H4 (cell line): ENCODE results near the gene MACF1. TPM values are rescaled to one million over a fixed set of nuclear protein-coding genes. Genes with fewer than 3 reads are reported as not detected.

ENCODE experiments used
- DNase-seq: peaks from one replicate; pipeline ENCODE4 v3.0.0-alpha.2; 2015; ENCODE audit warnings: low spot score
- total RNA-seq: library from RNA; depleted of rRNA; stranded (reverse); fragments of >200 nt; shearing (Covaris generic); gene quantifications from 2 replicates; pipeline ENCODE4 v1.2.3, GENCODE V29; 2014

The MACF1 gene
- total RNA-seq, 1 experiment from 2014 or later = 38.6 TPM

DNA sequence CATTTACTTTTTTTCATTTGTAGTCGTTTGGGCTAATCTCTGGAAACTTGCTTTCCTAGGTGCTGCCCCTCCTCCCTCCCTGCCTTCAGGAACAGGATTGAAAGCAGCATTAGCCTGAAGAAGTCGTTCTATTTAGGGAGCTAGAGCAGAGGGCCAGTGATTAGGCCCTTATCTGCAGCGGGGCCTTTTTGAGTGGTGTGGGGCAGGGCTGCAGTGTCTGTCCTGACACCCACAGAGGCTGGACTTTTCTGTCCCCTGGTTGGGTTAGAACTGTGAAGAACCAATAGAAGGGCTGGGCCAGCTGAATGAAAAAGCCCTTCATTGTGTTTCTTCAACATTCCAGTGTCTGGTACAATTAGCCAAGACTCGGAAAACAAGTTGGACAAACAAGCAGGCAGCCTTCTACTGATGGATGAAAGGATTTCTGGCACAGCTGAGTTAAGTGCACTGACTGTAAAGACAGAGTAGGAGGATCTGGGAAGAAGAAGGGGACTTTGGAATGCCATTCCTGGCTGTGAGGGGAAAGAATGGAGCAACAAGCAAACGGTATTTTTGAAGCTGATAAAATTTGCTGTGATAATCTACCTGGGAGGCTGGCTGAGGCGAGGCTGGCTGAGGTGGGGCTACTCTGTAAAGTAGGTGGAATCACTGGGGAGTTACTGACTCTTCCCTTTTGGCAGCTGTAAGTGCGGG, 9.7 kb downstream of the MACF1 start:
- no peak for DNase-seq

DNA sequence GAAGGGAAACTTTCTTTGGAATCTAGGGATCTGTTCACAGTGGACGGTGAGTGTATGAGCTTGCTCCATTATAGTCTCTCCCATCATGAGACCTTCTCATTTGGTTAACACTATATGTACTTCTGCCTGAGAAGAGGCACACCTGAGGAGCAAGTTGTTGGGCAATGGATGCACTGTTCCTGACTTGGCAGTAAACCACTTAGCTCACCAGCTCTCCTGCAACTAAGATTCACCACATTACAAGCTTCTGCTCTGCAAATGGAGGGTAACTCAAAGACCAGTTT, 10.2 kb downstream of the MACF1 start:
- DNase-seq = no peak

DNA sequence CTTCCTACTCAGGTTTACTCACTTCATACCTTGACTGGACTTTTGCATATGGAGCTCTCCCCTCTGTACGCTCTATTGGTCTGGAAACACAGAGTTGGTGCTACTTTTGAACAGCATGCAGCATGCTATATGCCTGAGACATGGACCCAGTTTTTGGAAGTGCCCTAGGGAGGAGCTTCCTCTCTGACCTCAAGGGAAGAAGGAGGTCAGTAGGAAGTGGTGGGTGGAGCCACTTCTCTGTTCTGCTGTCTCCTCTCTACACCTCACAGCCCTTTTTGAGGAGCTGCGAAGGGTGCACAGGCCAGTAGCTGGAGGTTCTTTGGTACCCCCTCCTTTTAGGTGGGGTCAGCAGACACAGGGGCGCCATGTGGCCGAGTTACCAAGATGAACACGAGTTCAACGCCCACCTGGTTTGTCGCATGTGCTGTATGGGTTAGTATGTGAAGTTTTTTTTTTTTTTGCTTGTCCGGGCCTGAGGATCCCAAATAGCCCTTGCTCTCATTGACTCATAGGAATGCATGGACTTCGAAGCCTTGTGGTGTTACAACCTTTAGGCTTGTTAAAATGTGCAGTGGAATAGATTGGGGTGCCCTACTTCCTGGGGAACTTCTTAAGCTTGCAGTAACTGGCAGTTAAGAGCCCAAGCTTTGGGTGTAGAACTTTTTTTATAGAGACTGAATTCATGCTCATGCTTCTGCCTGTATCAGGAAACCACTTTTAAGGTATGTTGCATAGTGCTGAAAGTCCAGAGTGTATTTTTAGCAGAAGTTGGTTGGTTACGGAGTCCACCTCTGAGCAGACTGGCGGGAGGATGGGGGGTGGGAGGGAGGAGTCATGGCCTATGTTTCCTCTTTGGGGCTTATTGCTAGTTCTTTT, 10.7 kb downstream of the MACF1 start:
- DNase-seq = no peak

DNA sequence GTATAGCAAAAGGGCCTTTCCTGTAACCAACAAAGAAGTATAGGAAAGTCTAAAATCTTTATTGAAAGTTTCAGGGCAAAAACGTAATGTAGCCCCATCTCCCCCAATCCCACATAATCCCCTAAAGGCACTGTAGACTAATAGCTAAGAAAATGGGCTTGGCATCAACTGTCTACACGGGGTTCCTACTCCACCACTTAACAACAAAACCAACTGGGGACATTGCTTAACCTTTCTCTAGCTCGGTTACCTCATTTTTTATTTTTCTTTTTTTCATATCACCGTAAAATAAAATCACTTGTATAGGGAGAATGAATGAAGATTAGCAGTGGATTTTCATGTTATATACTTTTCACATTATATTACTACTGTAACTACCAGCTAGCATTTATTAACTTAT, 12.3 kb downstream of the MACF1 start:
- DNase-seq = no peak

DNA sequence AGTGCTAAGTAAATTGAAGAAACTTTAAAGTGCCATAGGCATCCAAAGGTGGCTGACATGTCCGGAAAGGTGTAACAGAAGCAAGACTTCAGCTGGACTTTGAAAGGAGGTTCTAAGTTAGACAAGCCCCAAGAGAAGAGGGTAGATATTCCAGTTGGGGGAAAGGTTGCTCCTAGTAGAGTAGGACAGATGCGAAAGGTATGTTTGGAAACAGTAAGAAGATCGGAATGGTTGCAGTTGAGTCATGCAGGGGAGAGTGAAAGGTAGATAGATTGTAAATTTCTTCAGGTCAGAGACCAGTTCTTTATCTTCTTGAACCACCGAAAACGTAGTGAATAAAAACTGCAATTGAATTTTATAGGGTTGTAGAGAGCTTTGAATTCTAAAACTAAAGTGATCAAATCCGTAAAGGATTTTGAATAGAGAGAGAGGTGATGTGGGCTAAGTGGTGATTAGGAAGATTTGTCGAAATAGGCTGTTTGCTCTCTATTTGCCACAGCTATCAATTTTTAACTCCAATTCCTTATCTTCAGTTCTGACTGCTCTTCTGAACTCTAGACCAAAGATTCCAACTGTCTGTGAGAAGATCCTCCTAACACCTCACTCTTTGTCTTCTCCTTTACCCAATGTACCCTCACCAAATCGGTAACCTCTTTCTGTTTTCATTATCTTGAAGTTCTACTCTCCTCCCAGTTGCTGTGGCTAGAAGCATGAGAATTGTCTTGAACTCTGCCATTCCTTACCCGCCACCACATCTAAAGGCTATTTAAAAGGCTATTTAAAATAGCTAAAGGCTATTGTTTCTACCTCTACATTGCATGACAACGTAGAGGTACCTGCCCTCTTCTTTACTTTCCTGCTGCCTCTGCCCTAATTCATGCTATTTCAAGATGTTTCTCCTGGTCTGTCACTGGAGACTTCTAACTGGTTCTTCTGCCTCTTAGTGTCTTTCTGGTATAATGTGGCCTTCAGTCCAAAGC, 16.7 kb downstream of the MACF1 start:
- no peak for DNase-seq

DNA sequence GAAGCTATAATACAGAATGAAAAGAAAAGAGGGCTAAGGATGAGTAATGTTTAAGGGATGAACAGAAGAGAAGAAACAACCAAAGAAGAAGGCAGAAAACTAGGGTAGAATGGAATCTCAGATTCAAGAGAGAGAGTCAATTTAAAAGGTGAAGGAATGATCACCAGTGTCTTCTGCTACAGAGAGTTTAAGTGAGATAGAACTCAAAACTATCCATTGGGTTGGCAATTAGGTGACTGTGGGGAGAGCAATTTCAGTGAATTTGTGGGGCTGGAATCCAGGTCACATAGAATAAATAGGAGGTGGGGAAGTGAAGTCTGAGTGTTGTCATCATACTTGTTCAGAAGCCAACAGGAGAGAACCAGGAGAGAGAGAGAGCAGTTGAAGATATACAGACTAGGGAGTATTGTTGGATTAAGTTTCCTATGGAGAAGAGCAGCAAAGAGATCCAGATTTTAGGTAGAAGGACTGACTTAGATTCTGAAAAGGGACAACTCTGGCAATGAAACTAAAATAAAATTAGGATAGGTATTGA, 19.9 kb downstream of the MACF1 start:
- DNase-seq = no peak

DNA sequence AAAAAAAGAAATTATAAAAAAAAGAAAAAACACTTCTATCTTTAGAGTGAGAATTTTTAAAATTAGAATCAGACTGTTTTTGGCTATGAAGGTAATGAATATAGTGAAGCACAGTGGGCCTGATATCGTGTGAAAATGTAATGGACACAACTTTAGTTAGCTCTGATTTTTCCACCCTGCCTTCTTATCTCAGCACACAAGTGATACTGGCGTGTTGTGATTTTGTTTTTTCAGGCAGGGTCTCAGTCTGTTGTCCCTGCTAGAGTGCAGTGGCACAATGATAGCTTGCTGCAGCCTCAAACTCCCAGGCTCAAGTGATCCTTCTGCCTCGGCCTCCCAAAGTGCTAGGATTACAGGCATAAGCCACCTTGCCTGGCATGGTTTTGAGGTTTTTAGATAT, 22.3 kb downstream of the MACF1 start:
- no peak for DNase-seq

DNA sequence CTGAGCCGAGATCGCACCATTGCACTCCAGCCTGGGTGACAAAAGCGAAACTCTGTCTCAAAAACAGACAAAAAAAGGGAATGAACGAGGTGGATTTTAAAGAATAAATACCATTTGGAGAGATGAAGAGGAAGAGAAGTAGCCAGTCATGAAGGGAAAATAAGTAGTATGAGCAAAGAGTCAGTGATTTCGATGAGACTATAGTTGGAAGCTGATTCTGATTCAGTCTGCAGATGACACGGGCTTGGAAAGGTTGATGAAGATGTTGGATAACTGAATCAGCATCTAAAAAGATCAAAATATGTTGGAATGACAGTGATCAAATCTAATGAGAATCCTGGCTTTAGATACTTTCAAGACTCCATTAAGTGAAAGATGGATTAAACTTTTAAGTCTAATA, 23.8 kb downstream of the MACF1 start:
- DNase-seq = no peak

DNA sequence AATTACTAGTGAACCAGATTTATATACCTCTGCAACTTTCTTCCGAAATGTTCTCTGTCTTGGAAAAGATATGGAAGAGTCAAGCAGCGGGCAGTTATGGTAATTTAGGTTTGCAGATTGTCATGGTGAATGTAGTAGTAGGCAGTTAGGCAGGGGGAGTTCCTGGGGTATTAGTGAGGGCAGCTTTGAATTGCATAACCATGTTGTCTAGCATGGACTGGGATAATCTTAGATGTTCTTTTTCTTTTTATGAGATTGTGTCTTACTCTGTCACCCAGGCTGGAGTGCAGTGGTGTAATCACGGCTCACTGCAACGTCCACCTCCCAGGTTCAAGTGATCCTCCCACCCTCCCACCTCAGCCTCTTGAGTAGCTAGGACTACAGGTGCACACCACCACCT, 25.0 kb downstream of the MACF1 start:
- DNase-seq = no peak

DNA sequence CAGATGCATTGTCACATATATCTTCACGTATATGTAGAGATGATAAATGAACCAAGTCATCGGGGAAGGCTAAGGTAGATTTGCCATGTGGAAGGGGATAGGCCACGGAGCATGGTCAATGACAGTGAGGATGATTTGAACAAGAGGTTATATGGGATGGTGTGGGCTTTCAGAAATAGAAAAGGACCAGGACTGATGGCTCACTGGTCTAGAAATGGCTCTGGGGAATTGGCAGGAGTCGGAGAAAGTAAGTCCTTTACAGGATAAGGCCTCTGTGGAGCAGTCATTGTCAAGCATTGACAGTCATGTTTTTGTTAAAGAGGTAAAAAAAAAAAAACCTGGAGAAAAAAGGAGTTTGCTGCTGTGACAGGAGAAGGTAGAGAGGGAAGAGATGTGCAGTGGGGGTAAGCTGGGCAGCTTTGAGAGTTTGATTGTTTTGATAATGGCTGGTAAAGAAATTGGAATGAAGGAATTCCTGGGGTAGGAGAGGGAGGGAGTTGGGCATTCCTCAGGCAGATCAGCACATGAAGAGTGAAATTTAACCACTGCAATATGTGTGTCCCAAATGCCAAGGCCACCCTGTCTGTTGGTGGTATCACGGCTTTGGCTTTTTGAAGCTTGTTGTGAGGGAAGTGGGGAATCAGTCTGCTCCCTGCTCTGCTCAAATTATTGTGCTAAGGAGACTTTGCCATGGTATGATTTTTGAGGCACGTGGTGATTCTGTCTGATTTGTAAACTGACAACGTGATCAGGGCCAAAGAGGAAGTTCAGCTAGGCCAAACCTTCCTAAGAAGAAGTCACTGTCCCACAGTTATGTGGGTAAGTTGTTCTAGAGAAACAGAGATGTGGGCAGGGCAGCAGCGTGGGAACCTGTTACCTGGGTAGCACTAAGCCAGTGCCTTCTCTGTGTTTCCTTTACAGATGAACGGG, 26.0 kb downstream of the MACF1 start:
- DNase-seq = no peak

DNA sequence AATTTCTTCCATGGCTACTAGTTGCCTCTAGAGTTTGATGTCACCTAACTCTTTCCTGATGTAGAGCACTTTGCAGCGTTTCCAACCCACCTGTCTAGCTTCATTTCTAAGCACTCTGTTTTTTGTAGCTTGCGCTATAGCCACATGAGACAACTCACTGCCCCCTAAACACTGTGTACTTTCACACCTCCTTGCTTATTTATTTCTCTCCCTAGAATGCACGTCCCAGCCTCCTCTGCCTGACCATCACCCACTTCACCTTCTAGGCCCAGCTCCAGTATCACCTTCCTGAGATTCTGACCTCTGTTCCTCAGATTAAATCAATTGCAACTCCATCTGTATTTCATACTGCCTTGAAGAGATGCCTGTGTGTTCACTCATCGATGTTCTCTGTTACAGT, 32.5 kb downstream of the MACF1 start:
- DNase-seq = no peak

DNA sequence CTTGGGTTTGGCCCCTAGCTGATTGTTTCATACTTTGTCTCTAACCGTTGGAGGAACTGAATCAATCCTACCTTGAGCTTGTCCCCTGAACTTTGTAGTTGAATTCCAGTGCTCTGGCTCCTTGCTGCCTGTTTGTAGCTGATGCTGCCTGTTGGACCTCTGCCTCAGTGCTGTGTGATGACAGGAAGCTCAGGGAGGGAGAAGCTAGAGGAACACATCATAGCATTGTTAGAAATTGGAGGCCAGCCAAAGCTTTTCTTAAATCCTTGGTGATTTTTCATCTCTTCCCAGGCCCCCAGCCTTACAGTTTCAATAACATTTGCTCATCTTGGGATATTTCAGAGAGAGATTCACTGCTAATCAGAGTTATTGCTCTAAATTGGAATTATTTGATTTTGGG, 34.0 kb downstream of the MACF1 start:
- DNase-seq = no peak

DNA sequence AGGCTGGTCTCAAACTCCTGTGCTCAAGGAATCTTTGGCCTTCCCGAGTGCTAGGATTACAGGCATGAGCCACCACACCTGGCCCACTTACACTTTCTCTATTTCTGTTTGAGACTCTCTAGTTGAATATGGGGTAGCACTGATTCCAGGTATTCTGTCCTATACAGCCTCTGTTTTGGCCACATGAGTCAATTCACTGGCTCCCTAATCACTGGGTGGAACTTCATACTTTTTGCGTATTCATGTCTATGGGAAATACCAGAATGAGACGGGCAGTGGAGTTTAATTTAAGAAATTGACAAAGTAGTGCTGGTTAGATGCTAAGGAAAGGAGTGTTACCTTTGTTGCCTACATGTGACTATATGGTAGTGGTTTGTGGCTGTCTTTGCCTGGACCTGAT, 35.5 kb downstream of the MACF1 start:
- no peak for DNase-seq

DNA sequence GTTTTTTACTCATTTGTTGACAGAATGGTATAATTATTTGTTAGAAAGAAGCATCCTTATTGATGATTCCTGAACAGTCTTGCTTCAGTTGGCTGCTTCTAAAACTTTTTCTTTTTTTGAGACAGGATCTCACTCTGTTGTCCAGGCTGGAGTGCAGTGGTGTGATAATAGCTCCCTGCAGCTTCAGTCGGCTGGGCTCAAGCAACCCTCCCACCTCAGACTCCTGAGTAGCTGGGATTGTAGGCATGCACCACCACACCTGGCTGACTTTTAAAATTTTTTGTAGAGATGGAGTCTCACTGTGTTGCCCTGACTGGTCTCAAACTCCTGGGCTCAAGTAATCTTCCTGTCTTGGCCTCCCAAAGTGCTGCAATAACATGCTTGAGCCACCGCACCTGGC, 38.8 kb downstream of the MACF1 start:
- no peak for DNase-seq

DNA sequence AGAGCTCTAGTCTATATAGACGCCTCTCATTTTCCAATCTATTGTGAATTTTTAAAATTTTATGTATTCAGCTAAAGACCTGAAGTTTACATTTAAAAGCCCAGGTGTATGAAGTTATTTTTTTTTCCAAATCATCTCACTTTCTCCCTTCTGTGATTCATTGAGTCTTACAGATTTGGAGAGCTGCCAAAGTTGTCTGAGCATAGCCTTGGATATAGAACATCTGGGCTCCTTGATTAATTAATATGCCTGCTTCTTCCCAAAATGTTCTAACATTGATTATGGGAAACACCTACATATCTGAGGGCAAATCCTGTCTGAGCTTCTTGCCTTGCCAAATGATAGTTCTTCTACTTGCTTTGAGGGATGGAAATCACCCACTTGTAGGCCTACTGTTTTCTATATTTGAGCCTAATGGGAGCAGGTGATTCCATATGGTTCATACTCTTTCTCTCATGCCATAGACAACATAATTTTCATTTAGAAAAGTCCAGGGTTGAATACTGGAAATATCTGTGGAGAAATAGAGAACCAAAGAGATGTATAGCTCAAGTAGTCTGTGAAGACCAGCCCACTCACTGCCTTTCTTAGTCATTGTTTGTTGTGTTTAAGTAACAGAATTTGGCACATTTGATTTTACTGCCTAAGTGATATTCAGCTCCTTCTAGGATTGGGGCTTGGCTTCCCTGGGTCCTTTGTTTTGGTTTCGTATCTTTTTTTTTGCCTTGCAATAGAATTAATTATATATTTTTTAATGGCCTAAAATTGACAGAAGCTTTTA, 46.2 kb downstream of the MACF1 start:
- DNase-seq = no peak

DNA sequence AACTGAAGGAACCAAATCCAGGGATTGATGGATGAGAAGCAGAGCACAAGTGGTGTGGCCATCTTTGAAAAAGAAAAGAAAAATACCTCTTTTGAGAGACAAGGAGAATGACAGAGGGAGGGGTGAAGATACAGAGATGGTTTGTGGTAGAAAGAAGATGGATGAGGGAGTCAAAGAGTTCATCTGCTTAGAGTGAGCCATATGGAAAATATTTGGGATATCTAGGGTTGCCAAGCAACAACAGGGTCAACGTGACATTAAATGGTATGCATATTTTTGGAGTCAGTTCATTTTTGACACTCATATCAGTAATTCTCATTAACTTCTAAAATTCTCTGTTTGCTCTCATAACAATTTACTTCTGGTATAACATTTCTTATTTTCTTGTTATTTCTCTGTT, 50.7 kb downstream of the MACF1 start:
- no peak for DNase-seq

DNA sequence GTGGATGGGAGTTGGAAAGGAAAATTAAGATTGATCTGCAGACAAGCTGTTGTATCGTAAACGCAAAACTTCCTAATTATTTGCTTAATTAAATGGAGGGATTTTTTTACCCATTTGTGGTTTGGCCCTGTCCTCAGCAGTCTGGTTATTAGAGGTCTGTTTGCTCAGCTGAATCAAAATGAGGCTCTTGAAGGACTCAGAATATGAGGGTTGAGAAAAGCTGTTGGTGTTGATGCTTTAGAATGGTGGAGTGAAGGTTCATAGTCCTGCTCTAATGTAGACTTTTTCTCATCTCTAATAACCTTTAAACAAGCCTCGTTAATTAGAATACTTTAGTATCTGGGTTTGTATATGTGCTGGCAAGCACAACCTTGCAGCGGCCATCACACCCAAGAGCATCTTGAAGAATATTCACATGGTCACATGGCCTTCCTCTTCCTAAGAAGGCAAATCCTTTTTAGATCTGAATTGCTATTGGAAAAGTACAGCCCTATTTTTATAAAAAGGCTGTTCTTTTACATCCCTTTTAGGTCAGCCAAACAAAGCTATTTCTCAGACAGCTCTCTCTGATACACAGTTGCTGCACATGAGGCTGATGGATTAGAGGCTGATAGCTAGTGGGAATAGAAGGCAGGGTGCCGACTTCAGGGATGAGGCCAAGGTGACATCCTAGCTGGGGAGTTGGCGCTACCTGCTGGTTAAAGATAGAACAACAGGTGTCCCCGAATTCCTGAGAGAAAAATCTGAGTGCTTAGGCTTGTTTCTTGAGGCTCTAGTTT, 53.8 kb downstream of the MACF1 start:
- DNase-seq = peak; percentile 42

DNA sequence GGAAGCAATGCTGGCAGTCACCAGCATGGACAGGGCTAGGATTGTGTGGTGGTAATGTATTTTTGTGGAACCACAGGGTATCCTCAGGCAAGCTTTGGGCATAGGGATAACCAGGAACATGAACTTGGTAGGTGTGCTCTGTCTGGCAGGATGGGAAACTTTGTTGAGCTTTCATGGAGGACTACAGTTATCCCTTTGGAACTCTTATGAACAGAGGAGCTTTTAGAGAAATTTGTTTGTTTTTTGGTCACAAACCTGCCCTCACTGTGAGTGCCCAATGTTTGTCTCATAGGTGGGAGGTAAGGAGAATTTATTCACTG, 54.4 kb downstream of the MACF1 start:
- no peak for DNase-seq

DNA sequence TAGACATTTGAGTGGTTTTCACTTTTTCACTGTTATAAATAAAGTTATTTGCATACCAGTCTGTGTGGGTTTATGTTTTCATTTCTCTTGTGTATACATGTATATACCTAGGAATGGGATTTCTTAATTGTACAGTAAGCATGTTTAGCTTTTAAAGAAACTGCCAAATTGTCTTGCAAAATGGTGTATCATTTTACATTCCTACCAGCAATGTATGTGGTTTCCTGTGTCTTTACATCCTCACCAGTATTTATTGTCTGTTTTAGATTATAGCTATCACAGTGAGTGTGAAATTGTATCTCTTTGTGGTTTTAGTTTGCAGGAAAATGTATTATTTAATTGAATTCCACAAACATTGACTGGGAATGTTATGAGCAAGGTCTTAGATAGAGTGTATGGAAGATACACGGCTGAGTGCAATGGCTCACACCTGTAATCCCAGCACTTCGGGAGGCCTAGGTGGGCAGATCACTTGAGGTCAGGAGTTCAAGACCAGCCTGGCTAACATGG, 57.3 kb downstream of the MACF1 start:
- DNase-seq = no peak
